GM18502 (cell line): Measurements from ENCODE around the gene KCTD12.
"Not testable (repeated sequence)": the region's sequence is repeated elsewhere in the genome, so short reads cannot be mapped to it uniquely, and the experiment has no call there.

Source experiments
- ATAC-seq: cut with Tn5 transposase; IDR thresholded peaks from one replicate; pipeline ENCODE4 v1.9.1; 2021; ENCODE audit warnings: mild to moderate bottlenecking; ENCODE audit not compliant: unreplicated experiment, poor library complexity

Gene KCTD12

DNA sequence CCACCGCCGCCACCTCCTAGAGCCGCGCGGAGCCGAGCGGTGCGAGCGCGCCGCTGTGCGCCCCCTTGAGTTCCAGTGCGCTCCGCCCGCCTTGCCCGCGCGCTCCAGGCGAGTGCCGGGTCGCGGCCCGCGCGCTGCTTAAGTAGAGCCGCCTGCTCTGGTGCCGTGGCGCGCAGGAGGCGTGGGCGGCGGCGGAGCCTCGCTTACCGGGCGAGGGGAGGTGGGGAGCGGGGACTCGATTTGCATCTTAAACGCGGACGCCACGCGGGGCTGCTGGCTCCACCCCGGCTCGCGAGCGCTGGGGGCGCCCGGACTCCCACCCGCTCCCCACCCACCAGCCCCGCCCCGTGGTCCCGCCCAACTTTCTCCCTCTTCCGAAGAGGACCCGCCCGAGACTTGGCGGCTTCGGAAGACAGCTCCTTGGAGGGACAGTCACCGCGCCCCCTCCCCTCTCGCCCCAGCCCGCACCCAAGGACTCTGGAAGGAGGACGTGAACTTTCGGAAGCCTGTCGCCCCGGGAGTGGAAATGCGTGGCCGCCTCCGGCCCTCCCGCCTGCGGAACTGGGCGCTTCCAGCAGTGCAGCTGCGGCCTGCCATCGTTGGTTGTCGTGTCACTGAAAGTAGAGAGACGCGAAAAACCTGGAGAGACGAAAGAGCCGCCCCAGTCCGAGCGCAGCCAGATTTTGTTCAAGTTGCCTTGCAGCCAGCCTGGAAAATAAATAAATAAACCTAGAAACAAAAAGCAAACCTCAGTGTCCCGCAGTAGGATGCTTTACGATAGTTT lies at the start of gene KCTD12:
Gene KCTD12 (minus strand): TSS at position 114 of the 784 bp plus-strand sequence. CDS start 257 bp downstream, outside the sequence.
- ATAC-seq: peak; percentile 74

DNA sequence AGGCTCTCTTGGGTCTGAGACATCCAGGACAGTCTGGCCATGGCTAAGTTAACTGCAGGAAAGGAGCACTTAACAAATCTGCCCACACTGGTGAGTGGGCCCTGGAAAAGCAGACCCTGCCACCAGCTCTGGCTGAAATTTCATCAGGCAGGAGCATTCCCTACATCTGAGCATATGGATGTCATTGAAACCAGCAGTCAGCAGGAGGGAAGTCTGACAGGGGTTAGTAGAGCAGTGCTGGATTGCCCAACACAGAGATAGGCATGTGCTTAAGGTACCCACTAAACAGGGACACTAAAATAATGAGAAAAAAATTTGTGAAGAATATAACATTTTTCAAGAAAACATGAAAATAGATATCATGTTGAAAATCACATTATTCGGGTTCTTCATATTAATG lies 48.5 kb upstream of the KCTD12 start:
- no peak for ATAC-seq

DNA sequence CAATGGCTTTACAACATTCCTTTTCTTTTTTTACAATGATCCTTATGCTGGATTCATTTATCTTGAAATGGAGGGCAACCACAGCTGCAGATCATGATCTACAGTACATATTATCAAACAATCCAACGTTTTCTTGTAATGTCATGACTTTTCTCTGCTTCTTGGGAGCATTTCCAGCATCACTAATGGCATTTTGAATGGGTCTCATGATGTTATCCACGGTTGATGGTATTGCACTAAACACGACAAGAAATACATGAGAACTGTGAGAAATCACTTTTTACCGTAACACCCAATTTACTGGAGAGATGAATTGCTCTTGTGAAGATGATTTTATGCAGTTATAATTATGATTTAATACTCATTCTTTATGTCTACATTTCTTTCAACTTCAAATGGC lies 45.9 kb upstream of the KCTD12 start:
- no peak for ATAC-seq

DNA sequence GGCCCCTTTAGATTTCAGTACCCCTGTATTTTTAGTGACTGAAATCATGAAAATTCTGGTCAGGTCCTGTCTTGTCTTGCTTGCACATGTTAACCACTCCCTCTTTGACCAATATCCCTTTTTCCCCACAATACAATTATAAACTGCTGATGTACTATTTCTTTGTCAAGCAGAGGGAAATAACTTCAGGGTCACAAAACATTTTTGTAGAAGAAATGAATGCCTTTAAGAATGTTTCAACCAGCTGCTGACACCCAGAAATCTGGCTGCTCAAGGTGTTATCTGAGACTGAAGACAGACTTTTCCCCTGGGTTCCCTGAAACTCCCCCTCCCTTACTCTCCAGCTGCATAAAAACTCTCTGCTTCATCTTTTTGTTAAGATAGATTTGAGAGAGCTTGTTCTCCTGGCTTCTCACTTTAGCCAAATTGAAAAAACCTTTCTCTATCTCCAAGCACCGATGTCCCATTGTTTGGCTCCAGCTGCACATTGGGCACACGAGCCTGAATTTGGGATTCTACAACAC lies 43.7 kb upstream of the KCTD12 start:
- no peak for ATAC-seq

DNA sequence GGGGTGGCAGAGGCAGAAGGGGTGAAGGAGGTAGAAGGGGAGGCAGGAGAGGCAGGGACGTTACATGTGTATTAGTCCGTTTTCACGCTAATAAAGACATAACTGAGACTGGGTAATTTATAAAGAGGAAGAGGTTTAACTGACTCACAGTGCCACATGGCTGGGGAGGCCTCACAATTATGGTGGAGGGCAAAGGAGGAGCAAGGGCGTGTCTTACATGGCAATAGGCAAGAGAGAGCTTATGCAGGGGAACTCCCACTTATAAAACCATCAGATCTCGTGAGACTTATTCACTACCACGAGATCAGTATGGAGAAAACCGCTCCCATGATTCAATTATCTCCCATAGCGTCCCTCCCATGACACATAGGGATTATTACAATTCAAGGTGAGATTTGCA lies 43.1 kb upstream of the KCTD12 start:
- ATAC-seq: peak; percentile 66

DNA sequence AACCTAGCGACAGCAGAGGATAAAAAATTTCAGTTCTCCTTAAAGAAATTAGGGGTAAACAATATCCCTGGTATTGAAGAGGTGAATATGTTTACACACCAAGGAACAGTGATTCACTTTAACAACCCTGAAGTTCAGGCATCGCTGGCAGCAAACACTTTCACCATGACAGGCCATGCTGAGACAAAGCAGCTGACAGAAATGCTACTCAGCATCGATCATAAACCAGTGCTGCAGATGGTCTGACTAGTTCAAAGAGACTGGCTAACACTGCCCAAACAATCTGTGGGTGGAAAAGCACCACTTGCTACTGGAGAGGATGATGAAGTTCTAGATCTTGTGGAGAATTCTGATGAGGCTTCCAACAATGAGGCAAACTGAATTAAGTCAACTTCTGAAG lies 42.3 kb upstream of the KCTD12 start:
- no peak for ATAC-seq

DNA sequence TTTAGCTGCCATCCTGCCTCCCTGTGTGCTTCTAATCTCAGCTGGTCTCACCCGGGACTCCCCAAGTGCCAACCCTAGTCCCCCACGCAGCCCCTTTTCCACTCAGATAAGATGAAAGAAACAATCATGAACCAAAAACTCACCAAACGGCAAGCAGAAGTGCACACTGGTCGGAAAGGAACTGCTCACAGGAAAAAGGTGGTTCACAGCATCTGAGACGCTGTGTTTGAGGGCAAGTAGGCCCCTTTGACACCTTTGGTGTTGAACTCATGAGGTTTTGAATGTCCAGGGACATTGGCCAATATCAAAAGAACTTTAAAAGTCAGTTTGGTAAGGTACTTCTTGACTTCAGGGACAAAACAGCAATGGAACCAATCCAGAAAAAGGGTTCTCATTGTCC lies 41.8 kb upstream of the KCTD12 start:
- ATAC-seq: no peak

DNA sequence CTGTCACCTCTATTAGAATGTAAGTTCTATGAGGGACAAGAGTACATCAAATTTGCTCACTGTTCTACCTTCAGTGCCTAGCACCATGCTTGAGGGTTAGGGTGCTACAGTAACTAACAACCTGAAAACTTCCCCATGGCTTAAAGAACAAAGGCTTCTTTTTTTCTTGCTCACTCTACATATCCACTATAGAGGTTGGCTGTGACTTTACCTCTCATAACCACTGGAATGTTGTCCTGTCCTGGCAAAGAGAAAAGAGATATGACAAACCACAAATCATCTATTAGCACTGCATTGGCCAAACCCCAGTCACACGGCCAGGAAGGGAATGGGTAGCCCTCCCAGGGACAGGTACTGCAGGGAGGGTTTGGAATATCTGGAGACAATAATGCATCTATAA lies 38.9 kb upstream of the KCTD12 start:
- no peak for ATAC-seq

DNA sequence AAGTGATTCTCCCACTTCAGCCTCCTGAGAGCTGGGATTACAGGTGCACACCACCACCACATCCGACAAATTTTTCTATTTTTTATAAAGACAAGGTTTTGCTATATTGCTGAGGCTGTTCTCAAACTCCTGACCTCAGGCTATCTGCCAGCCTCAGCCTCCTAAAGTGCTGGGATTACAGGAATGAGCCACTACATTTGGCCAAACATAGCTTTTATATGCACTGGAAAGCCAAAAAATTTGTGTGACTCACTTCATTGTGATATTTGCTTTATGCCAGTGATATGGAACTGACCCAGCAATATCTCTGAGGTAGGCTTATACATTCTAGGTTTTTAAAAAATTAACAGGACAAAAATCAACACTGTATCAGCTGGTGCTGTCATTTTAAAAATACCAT lies 35.3 kb upstream of the KCTD12 start:
- ATAC-seq: no peak

DNA sequence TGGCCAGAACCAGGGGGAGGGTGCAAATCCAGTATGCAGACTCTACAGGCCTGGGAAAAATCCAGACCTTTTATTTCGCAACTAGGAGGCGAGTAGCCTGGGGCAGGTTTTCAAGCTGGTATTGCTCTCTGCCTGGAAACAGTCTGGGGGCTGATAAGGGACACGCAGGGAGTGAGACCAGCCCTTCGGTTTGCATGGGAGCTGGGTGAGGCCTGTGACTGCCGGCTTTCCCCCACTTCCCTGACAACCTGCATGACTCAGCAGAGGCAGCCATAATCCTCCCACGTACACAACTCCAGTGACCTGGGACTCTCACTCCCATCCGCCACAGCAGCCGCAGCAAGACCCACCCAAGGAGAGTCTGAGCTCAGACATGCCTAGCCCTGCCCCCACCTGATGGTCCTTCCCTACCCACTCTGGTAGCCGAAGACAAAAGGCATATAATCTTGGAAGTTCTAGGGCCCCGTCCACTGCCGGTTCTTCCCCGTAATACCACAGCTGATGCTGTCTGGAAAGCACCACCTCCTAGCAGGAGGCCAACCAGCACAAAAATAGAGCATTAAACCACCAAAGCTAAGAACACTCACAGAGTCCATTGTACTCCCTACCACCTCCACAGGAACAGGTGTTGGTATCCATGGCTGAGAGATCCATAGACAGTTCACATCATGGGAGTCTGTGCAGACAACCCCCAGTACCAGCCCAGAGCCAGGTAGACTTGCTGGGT lies 31.7 kb upstream of the KCTD12 start:
- not testable (repeated sequence) for ATAC-seq

DNA sequence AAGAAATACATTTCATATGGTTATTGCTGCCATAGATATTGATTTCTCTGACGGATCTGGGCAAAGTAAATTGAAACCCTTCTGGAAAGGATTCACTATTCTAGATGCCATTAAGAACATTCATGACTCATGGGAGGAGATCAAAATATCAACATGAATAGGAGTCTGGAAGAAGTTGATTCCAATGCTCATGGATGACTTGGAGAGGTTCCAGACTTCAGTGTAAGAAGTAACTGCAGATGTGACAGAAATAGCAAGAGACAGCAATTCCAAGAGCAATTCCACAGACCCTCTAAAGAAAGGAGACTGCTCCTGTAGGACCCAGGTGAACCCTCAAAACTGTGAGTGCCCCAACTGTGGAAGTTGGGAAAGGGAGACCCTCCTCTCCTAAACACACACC lies 30.9 kb upstream of the KCTD12 start:
- ATAC-seq: no peak

DNA sequence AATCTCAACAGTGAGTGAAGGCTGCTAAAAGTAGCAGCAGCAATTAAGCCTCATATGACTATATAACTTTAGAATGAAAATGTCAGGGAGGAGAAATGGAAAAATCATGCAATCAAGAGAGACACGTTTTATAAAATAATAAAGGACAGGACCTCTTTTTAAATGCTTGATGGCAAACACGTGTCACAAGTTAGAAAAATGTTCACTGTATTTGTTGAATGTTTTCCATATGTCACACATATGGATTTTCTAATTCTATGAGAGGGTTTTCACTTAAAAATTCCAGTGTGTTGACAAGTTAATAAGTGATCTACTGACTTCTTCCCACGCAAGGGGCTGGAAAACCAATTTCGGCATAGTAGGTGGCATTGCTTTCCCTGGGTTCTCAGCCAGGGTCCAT lies 27.7 kb upstream of the KCTD12 start:
- ATAC-seq: no peak

DNA sequence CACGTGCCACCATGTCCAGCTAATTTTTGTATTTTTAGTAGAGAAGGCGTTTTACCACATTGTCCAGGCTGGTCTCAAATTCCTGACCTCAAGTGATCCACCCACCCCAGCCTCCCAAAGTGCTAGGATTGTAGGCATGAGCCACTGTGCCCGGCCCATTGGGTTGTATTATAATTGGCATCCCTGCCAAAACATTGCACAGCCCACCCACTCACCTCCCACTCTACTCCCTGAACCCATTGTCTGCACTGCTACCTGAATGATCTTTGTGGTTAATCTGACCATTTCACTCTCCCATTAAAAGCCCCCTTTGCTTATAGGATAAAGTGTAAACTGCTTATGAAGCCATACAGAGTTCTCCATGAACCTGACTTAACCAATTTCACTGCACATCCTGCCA lies 26.3 kb upstream of the KCTD12 start:
- ATAC-seq: no peak

DNA sequence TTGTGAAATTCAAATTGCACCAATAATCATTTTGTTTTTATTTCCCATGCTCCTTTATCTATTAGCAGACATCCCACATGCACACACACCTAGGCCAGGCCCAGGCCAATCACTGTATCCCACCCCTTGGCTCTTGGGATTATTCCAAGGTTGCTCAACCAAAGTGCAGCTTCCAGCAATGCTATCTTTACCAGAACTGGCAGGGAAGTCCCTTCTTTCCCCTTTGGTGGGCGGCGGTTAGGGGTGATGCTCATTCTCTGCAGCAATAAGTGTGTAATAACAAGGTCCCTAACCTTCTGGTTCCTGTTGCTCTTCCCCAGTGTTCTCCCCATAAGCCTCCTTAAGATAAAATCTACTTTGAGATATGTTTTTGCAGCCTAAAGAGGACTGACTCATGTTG lies 18.3 kb upstream of the KCTD12 start:
- ATAC-seq: no peak

DNA sequence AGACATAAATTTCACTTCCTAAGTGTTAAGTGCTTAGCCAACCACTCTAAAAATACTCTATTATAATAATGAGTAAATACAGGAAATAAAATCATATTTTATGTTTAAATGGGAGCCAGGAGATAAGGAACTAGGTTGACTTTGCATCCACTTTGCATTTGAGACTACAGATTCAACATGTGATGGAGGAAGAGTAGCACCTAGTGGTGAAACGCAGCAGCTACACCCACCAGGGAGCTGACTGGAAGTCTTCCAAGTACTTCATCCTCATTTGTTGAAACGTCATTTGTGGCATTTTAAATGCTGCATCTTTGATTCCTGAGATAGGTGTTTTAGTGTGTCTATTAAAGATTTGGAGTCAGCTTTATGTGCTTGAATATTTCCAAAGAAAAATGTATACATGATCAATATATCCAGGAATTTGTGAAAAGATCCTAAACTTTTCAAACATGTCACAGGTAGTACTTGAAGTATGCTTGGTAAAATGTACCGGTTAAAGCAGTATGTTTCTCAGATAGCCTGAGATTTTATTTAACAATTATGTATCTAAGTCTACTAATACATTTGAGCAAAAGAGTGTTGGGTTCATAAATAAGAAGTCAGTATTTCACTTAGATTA lies 17.4 kb upstream of the KCTD12 start:
- ATAC-seq: peak; percentile 98

DNA sequence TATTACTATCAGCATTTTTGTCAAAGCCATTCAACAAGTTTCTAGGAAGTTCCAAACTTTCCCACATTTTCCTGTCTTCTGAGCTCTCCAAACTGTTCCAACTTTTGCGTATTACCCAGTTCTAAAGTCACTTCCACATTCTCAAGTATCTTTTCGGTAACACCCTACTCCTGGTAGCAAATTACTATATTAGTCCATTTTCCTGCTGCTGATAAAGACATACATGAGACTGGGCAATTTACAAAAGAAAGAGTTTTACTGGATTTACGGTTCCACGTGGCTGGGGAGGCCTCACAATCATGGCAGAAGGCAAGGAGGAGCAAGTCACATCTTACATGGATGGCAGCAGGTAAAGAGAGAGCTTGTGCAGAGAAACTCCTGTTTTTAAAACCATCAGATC lies 12.9 kb upstream of the KCTD12 start:
- not testable (repeated sequence) for ATAC-seq

DNA sequence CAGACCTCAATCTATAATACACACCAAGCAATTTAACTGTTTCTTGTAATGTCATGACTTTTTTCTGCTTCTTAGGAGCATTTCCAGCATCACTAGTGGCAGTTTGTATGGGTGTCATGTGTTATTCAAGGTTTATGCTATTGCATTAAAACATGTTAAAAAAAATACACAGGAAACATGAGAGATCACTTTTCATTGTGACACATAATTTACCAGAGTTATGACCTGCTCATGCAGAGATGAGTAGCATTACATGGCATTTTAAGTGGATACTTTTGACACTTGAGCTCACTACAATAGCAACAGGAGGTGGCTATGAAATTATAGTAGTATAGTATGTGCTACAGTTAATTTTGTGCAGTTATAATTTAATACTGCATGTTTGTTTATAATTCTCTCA lies 11.0 kb upstream of the KCTD12 start:
- ATAC-seq: not testable (repeated sequence)

DNA sequence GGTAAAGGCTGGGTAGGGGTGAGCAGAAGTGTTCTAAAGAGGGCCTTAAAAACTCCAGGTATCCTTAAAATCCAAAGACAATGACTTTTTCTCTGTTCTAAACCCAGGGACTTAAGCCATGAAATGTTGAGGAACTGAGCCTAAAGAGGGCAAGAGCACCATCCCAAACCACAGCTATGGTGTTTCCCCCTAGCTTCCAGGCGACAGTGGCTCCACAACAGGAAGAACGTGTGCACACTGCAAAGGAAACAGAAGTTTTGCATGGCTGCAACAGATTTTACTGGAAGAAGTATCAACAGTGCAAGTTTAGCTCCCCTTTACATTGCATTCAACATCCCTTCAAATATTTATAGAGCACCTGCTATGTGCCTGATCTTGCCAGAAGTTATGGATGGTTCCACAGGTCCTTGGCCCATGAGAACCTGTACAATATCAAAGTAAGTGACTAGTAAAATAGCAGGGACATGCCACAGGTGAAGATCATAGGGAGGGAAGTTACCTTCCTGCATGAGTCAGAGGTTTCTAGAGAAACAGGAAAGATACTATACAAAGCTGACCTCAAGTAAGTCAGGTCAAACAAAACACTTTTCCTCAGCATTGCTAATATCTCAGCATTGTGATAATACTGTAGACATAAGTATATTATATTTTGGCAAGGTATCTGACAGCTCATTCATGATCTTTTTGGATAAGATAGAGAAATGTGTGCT lies 8.4 kb upstream of the KCTD12 start:
- peak; percentile 69 for ATAC-seq

DNA sequence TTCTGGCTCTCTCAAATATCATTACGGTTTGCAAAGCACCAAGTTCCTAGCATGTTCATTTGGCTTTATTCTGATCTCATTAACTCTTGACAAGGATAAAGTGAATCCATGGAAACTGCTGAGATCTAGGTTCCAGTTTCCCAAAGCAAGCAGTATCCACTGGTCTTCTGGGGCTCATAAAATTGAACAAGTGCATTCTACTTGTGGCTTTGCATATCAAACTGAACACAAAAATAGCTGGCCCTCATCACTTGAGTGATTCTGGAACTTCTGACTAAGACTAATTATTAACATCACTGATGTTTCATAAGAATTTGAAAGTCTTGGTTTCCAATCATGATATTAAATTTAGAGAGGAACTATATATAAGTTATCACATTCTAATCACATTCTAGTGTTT lies 6.3 kb upstream of the KCTD12 start:
- no peak for ATAC-seq

DNA sequence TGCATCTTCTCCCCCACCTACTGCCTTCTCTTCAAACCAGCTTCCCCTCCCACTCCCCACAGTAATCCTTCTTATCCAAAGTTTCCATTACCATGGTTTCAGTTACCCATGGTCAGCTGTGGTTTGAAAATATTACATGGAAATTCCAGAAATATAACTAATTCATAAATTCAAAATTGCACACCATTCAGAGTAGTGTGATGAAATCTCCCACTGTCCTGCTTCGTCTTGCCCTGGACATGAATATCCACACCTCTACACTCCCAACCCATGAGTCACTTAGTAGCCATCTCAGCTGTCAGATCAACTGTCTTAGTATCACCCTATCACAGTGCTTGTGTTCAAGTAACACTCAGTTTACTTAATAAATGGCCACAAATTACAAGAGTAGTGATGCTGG lies 3.8 kb upstream of the KCTD12 start:
- no peak for ATAC-seq

DNA sequence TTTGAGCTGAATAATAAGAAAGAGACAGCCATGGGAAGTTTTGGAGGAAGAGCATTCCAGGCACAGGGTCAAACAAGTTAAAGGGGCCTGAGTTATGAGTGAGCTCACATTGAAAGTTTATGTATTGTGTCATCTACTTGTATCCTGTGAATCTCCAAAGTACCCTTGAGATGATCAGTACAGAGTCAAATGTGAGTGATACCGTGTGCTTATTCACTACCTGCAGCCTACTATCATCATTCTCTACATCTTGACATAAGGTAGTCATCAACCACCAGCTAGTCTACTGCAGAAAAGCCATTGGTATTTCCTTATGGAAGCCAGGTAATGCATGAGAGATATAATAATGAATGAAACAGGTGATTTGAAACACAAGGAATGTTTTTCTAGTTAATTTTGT lies 3.0 kb upstream of the KCTD12 start:
- ATAC-seq: no peak
